NT2/D1 (cell line): ENCODE data around the gene RASGEF1B.

Experiments
- DNase-seq: peaks from one replicate; pipeline ENCODE4 v3.0.0-alpha.2; 2011; ENCODE audit warnings: low read depth, low spot score
- H3K27me3 ChIP-seq: 2 replicates; pipeline ENCODE4 v1.6.0; 2011; ENCODE audit warnings: mild to moderate bottlenecking; ENCODE audit not compliant: insufficient read length, insufficient read depth
- H3K36me3 ChIP-seq: 2 replicates; pipeline ENCODE4 v1.6.1; 2011; ENCODE audit warnings: mild to moderate bottlenecking, low read length, mixed read lengths; ENCODE audit not compliant: insufficient read depth, insufficient read length
- H3K4me1 ChIP-seq: 2 replicates; pipeline ENCODE4 v1.5.1; 2011; ENCODE audit not compliant: insufficient read depth, insufficient read length
- H3K4me3 ChIP-seq: 2 replicates; pipeline ENCODE4 v1.5.1; 2011; ENCODE audit warnings: low read depth; ENCODE audit not compliant: insufficient read length
- H3K9ac ChIP-seq: 2 replicates; pipeline ENCODE4 v1.6.0; 2011; ENCODE audit warnings: low read depth; ENCODE audit not compliant: insufficient read length
- H3K9me3 ChIP-seq: 2 replicates; pipeline ENCODE4 v1.5.1; 2011; ENCODE audit warnings: mild to moderate bottlenecking, low read length; ENCODE audit not compliant: insufficient read depth
- SUZ12 ChIP-seq: IDR thresholded peaks from 2 replicates; pipeline ENCODE4 v1.6.1; 2011; ENCODE audit not compliant: insufficient read length, insufficient read depth; ENCODE audit errors: extremely low read depth
- YY1 ChIP-seq: IDR thresholded peaks from 2 replicates; pipeline ENCODE4 v1.6.1; 2011; ENCODE audit not compliant: insufficient read length, insufficient read depth
- ZNF274 ChIP-seq: IDR thresholded peaks from 2 replicates; pipeline ENCODE4 v1.6.1; 2011; ENCODE audit warnings: mild to moderate bottlenecking, low read depth, low read length

The RASGEF1B gene

DNA sequence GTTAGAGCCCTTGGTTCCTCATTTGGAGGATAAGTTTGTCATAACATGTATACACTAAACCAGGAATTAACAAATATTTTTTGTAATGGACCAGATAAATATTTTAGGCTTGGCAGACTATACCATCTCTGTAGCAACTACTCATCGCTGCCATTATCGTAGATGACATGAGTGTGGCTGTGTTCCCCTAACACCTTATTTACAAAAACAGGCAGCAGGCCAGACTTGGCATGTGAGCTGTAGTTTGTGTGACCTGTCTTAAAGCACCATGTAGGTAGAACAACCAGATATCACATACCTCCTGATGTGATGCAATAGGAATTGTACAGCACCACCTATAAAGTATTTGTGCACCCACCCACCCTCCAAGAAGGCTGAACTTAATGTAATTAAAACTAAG is 82.0 kb downstream of the RASGEF1B start:
- no peak overlapping the region for H3K4me3 ChIP-seq
- H3K4me1 ChIP-seq, result no peaks in the 10 kb centered on the region
- TF ChIP-seq ZNF274 (no peak), SUZ12 (no peak), YY1 (no peak)
- H3K36me3 ChIP-seq, result no peaks in the 10 kb centered on the region
- DNase-seq, result no peak
- no peaks in the 10 kb centered on the region for H3K27me3 ChIP-seq
- no peaks in the 10 kb centered on the region for H3K9me3 ChIP-seq
- H3K9ac ChIP-seq, result no peak overlapping the region

DNA sequence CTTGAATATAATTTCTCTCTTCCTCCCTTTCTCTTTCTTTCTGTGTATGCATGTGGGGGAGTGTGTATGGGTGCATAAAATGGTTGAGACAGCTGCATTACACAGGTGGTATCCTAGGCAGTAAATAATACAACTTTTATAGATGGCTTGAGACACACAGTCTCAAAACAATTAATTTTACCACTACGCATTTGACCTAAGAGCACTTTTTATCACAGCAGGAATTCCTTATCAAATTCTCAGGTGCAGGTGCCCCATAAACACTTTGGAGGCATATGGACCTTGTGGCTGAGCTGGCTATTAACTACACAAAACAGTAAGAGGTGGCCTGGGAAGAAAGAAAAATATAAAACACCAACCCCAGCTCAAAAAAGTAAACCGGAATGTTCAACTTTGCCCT is 91.3 kb downstream of the RASGEF1B start:
- no peak for TF ChIP-seq YY1
- TF ChIP-seq SUZ12, result no peak
- TF ChIP-seq ZNF274, result no peak
- no peaks in the 10 kb centered on the region for H3K4me1 ChIP-seq
- no peak overlapping the region for H3K9ac ChIP-seq
- H3K27me3 ChIP-seq, result no peaks in the 10 kb centered on the region
- no peak for DNase-seq
- H3K36me3 ChIP-seq, result no peaks in the 10 kb centered on the region
- no peaks in the 10 kb centered on the region for H3K9me3 ChIP-seq
- H3K4me3 ChIP-seq, result no peak overlapping the region

DNA sequence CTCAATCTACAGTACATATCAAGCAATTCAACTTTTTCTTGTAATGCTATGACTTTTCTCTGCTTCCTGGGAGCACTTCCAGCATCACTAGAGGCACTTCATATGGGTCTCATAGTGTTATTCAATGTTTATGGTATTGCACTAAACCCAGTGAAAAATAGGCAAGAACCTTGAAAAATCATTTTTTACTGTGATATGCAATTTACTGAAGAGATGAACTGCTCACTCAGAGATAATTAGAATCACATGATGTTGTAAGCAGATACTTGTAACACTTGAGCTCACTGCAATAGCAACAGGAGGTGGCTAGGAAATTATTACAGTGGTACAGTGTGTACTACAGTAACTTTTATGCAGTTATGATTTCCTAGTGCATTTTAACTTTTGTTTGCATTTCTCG is 93.3 kb downstream of the RASGEF1B start:
- no peaks in the 10 kb centered on the region for H3K4me1 ChIP-seq
- DNase-seq, result no peak
- H3K36me3 ChIP-seq, result no peaks in the 10 kb centered on the region
- H3K4me3 ChIP-seq, result no peak overlapping the region
- H3K9me3 ChIP-seq, result no peaks in the 10 kb centered on the region
- no peak overlapping the region for H3K9ac ChIP-seq
- TF ChIP-seq ZNF274 (no peak), YY1 (no peak), SUZ12 (no peak)
- H3K27me3 ChIP-seq, result no peaks in the 10 kb centered on the region

DNA sequence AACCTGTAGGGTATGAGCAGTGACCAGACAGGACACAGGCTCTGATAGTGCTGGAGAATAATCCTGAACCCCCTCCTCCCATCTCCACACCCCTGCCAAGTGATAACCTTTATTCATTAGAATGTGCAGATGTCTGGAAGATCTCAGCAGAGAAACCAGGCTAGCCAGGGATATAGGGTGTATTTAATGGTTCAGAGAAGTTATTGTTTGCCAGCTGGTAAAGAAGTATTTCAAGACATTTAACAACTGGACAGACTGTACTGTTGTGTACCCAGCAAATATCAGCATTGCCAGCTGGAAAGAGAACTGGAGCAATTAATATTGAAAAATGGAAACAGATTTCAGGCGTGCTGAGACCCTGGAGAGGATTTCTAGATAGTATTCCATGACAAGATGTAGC is 94.5 kb downstream of the RASGEF1B start:
- H3K9me3 ChIP-seq, result no peaks in the 10 kb centered on the region
- H3K36me3 ChIP-seq, result no peaks in the 10 kb centered on the region
- DNase-seq, result no peak
- H3K27me3 ChIP-seq, result no peaks in the 10 kb centered on the region
- H3K9ac ChIP-seq, result no peak overlapping the region
- no peaks in the 10 kb centered on the region for H3K4me1 ChIP-seq
- no peak for TF ChIP-seq ZNF274
- no peak for TF ChIP-seq SUZ12
- TF ChIP-seq YY1, result no peak
- no peak overlapping the region for H3K4me3 ChIP-seq

DNA sequence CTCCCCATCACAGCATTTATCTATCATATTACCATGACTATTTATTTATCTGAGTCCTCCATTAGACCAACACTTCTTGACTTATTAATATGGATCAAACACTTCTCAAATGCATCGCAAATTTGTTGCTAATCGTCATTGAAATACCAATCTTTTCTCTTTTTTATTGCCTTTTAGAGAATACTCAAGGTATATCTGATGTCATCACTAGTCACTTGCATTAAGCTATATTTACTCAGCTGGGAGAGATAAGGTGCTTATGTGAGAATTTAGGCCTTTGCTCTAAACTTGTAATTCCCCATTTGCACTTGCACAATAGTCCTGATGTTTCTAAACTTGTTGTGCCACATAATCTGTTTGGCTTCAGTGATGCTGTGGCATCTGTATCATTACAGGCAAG is 95.0 kb downstream of the RASGEF1B start:
- Histone ChIP-seq H3K9ac (no peak overlapping the region), H3K27me3 (no peaks in the 10 kb centered on the region), H3K4me1 (no peaks in the 10 kb centered on the region), H3K36me3 (no peaks in the 10 kb centered on the region), H3K4me3 (no peak overlapping the region), H3K9me3 (no peaks in the 10 kb centered on the region)
- no peak for DNase-seq
- TF ChIP-seq YY1, result no peak
- TF ChIP-seq ZNF274, result no peak
- no peak for TF ChIP-seq SUZ12
